Stromal cell of bone marrow (primary cell): ENCODE results near the gene CHD9.
"Not testable (repeated sequence)": the region's sequence is repeated elsewhere in the genome, so short reads cannot be mapped to it uniquely, and the experiment has no call there.

Experiments
- DNase-seq: peaks from one replicate; pipeline ENCODE4 v3.0.0-alpha.2; 2012; ENCODE audit warnings: low read depth

The CHD9 gene

DNA sequence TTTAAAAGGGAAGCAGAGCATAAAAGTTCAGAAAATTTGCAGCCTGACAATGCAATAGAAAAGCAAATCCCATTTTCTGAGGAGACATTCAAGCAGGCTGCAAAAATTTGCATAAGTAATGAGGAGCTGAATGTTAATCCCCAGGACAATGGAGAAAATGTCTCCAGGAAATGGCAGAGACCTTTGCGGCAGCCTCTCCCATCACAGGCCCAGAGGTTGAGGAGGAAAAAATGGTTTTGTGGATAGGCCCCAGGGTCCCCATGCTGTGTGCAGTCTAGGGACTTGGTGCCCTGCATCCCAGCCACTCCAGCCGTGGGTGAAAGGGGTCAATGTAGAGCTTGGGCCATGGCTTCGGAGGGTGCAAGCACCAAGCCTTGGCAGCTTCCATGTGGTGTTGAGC is 19.5 kb downstream of the CHD9 start:
- DNase-seq, result not testable (repeated sequence)

DNA sequence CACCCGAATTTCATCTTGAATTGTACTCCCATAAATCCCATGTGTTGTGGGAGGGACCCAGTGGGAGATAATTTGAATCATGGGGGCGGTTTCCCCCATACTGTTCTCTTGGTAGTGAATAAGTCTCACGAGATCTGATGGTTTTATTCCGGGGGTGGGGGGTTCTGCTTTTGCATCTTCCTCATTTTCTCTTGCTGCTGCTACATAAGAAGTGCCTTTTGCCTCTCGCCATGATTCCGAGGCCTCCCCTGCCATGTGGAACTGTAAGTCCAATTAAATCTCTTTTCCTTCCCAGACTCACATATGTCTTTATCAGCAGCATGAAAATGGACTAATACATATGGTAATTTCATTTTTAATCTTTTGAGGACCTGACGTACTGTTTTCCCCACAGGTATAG is 20.7 kb downstream of the CHD9 start:
- not testable (repeated sequence) for DNase-seq

DNA sequence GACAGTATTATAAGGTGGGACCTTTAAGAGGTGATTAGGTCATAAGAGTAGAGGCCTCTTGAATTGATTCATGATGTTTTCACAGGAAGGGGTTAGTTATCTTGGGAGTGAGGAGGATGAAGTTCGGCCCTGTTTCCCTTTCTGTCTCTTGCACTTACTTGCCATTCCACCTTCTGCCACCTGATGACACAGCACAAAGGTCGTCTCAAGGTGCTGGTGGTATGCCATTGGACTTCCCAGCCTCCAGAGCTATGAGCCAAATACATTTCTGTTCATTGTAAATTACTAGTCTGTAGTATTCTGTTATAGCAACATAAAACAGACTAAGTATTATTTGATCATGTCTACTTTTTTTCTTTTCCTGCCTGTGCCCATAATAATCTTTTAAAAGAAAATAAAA is 23.5 kb downstream of the CHD9 start:
- DNase-seq, result no peak

DNA sequence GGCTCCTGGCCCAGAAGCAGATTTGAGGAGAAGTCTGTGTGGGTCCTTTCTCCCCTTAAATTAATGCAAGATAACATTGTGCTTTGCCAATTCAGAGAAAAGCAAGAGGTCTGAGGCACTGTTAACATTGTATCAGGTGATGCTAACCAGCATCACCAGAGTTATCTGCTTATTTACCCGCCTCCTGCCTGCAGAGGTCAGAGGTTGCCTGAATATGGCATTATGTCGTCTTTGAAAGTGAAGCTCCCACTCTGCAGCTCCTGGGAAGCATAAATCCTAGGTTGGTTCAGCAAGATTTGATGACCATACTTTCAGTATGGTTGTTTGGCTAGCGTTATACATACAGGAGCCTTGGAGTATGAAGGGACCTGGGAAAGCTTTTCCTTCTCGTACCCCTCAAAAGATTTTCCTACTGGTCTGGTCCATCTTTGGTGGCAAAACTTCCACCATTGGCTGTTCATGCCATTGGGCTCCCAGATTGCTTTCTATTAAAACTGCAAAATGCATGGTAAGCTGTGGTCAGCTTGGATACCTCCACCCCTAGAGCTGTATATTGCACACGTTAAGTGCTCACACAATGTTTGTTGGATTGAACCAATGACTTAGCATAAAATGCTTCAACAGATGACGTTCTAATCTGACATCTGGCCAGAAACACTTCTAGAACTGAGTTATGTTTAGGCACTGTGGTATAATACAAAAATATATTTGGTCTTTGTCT is 24.1 kb downstream of the CHD9 start:
- no peak for DNase-seq

DNA sequence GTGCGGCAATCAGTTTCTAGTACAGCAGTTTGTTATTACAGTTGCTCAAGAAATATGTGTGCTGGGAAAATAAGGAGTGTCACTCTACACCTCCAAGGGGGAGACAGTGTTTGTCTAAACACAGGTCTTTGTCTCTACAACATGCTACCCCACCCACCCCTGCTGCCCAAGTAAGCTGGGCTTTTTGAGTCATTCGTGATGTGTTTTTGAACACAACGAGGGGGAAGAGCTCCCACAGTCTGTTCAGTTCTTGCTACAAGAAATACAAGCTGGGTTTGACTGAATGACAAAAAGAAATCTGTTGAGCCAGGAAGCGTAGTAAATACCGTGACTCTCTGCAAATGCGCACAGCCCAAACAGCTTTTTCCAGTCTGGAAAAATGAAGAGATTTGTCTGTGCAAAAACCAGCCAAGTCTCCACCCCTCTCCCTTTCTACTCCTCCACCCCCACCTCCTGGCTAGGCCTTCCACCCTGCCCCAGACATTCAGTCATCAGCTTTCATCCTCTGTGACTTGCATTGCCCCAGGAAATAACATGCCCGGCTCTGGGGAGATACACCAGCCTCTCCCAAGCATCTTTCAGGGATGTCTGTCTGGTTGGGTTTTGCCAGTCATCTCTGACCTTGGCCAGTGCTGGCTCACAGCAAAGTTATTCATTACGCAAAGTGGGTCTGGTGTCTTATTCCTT is 25.7 kb downstream of the CHD9 start:
- peak; percentile 74 for DNase-seq

- DNase-seq, result no peak
Measured at GRCh38 chr16:53081032-53081424, 26.2 kb downstream of the CHD9 start.

GRCh38 chr16:53081686-53082407 is 27.1 kb downstream of the CHD9 start:
- DNase-seq, result no peak

GRCh38 chr16:53082509-53082908 is 27.7 kb downstream of the CHD9 start:
- no peak for DNase-seq

- DNase-seq, result no peak
Measured at GRCh38 chr16:53083119-53083518, 28.3 kb downstream of the CHD9 start.

DNA sequence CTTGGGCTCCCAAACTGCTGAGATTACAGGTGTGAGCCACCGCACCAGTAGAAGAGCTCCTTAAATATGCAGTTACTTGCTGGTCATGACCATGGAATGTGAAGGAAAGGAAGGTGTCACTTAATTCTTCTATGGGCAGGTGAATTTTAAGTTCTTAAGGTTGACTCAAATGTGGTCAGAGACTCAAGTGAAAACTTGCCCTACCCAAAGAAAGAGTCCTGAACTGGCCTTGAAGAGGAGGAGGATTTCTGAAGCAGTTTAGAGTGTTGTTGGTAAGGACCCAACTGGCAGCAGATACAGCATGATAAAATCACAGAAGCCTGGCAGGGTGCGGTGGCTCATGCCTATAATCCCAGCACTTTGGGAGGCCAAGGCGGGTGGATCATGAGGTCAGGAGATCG is 29.4 kb downstream of the CHD9 start:
- DNase-seq, result no peak

DNA sequence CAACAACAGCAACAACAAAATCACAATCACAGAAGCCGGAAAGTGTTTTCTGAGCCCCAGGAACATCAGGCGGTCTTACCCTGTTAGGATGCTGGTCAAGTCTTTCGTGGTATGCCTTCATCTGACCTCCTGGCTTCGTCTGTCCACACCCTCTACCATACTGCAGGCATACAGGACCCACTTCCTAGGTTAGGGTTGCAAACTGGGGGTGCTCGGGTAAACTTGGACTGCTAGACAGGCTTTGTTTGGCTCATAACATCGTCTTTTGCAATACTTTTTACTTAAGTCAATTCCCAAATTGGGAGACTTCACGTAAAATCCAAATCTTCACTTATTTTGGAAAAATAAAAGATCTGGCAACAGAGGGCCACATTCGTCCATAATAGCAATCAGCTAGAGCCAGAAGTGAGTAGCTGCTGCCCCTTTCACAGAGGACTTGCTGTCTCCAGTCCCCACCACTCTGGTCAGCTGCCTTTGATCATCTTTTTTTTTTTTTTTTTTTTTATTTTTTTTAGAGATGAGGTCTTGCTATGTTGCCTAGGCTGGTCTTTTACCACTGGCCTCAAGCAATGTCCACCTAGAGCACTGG is 30.0 kb downstream of the CHD9 start:
- DNase-seq, result no peak

- no peak for DNase-seq
Measured at GRCh38 chr16:53085369-53085843, 30.6 kb downstream of the CHD9 start.

DNA sequence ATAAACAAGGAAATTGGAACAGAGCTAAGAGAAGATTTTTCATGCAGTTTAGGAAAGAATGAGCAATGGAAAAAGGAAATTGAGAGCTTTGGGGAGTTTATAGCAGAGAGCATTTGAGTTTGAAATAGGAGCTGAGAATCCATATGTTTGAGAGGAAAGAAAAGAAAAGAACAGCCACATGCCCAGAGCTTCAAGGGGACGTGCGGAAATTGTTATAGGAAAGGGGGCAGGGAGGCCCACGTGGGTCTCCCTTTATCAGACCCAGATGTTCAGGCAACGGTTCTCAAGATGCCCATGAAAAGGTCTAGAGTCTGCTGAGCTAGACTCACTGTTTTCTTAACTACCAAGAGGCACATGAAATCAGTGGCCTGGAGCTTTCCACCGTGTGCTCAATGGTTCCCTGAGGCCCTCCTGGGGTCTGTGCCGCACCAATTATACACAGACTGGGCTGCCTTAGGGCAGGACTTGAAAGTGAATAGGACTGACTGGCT is 31.2 kb downstream of the CHD9 start:
- no peak for DNase-seq

DNA sequence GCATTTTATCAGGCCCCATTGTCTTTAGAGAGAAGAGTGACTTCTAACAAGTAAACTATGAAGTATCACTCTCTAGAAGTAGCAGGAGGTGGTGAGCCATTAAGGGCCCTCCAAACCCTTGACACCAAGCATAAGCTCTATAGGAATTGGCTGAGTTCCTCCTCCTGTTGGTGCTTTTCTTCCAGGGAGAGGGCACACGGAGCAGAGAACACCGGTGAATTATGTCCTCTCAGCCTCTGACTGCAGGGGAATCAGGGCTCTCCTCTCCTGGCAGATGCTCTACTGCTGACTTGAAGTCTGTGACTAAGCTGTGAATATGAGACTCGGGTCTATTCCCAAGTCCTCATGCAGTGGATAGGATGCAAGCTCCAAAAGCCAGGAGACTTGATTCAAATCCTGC is 32.3 kb downstream of the CHD9 start:
- peak; percentile 41 for DNase-seq

- DNase-seq, result no peak
Measured at GRCh38 chr16:53089434-53090285, 34.9 kb downstream of the CHD9 start.

- no peak for DNase-seq
Measured at GRCh38 chr16:53090286-53090590, 35.4 kb downstream of the CHD9 start.

- peak; percentile 100 for DNase-seq
Measured at GRCh38 chr16:53090591-53091411, 36.0 kb downstream of the CHD9 start.

- DNase-seq, result peak; percentile 94
Measured at GRCh38 chr16:53091466-53092211, 36.8 kb downstream of the CHD9 start.

GRCh38 chr16:53092284-53092683 is 37.5 kb downstream of the CHD9 start:
- no peak for DNase-seq

DNA sequence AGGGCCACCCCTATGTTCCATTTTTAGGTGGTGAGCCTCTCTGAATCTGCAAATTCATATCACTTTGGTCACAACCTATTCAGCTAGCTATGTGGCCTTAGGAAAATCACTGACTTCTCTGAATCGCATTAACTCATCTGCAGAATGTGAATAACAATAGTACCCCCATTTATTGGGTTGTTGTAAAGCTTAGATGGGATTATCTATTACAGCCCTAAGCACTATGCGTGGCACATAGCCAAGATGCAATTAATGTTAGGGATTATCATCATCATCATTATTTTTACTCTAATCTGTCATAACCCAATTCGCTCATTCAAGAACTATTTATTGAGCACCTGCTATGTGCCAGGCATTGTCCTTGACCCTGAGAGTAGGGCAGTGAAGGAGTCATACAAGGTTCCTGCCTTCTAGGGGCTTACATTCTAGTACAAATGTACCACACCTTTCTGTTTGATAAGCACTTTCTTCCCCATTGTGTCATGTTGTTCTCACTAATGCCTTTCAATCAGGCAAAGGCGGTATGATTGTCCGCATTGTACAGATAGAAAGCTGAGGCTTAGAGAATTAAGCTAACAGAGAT is 38.5 kb downstream of the CHD9 start:
- DNase-seq, result no peak
